ENCODE measurements around the gene TPM2.

GRCh38 chr9:35726931-35727330 is 37.2 kb upstream of the TPM2 start:
- TF ChIP-seq CTCF (IDR thresholded peaks at IDR 0.05) (peak in 2 of 4 experiments; percentile 17 to 54), POLR2A (IDR thresholded peaks at IDR 0.05) (peak; percentile 28 to 40)

Measured in gastroesophageal sphincter (tissue), 3 donors.